Caco-2 (cell line): ENCODE measurements around the gene MGA. TPM values are rescaled to one million over a fixed set of nuclear protein-coding genes. Genes with fewer than 3 reads are reported as not detected.

Experiments
- BruUV-seq: library from RNA; stranded (reverse); fragments of 400-500 nt; replicated peaks from 2 replicates; lab custom pipeline; 2021; lab: Mats Ljungman, UMichigan
- CTCF ChIA-PET: fragments of 300-600 bp; sonication (Branson Sonifier 250); formaldehyde crosslinking; loops from one replicate; lab custom pipeline; 2022; ENCODE audit warnings: antibody characterized with exemption; lab: Charles Lee
- POLR2A ChIA-PET: fragments of 300-600 bp; sonication (Branson Sonifier 250); formaldehyde crosslinking; loops from one replicate; lab custom pipeline; 2022; ENCODE audit warnings: antibody characterized with exemption; lab: Charles Lee
- DNase-seq, 2 experiments: peaks; one replicate each; pipeline versions ENCODE4 v3.0.0 to v3.0.0-alpha.2; 2020 to 2022
- H3K27me3 ChIP-seq: replicated peaks from 2 replicates; pipeline ENCODE4 v1.6.0; 2011; ENCODE audit warnings: low read length; ENCODE audit not compliant: control insufficient read depth, insufficient read depth
- H3K36me3 ChIP-seq: 2 replicates; pipeline ENCODE4 v1.5.1; 2011; ENCODE audit warnings: low read length; ENCODE audit not compliant: control insufficient read depth, insufficient read depth
- H3K4me1 ChIP-seq: fragments of 250-450 bp; sonication (Bioruptor Pico); 2 replicates; pipeline ENCODE4 v1.5.1; 2020; ENCODE audit warnings: mild to moderate bottlenecking
- H3K4me3 ChIP-seq: 2 replicates; pipeline ENCODE4 v1.5.1; 2011; ENCODE audit warnings: low read depth, mild to moderate bottlenecking, control low read depth, low read length
- H3K9me3 ChIP-seq: fragments of 250-450 bp; sonication (Bioruptor Pico); 2 replicates; pipeline ENCODE4 v1.5.1; 2020; ENCODE audit warnings: mild to moderate bottlenecking, moderate library complexity
- H3K27ac Mint-ChIP-seq: one replicate; pipeline ENCODE4 v1.8.0; 2022; ENCODE audit warnings: mixed read lengths; ENCODE audit not compliant: unreplicated experiment
- H3K27me3 Mint-ChIP-seq: one replicate; pipeline ENCODE4 v1.8.0; 2022; ENCODE audit warnings: mixed read lengths; ENCODE audit not compliant: insufficient read depth, unreplicated experiment
- H3K36me3 Mint-ChIP-seq: one replicate; pipeline ENCODE4 v1.8.0; 2022; ENCODE audit warnings: mild to moderate bottlenecking, mixed read lengths; ENCODE audit not compliant: insufficient read depth, unreplicated experiment
- H3K4me1 Mint-ChIP-seq: one replicate; pipeline ENCODE4 v1.8.0; 2022; ENCODE audit warnings: low read depth, mixed read lengths; ENCODE audit not compliant: unreplicated experiment
- H3K4me3 Mint-ChIP-seq: one replicate; pipeline ENCODE4 v1.8.0; 2022; ENCODE audit warnings: mild to moderate bottlenecking, moderate library complexity, mixed read lengths; ENCODE audit not compliant: unreplicated experiment
- H3K9me3 Mint-ChIP-seq: one replicate; pipeline ENCODE4 v1.8.0; 2022; ENCODE audit warnings: mixed read lengths; ENCODE audit not compliant: unreplicated experiment
- CTCF ChIP-seq, 2 experiments: fragments of 200-600 bp in 1 of 2; IDR thresholded peaks; 1 replicate in 1 of 2; 2 replicates in 1 of 2; pipeline versions ENCODE4 v1.5.1 to v1.8.0; 2011 to 2022; ENCODE audit warnings: antibody characterized with exemption in 1 of 2, control low read depth in 1 of 2, inconsistent platforms in 1 of 2, low read depth in 1 of 2, low read length in 1 of 2, mild to moderate bottlenecking in 1 of 2, moderate library complexity in 1 of 2; ENCODE audit not compliant: insufficient read depth in 1 of 2, severe bottlenecking in 1 of 2, unreplicated experiment in 1 of 2
- intact Hi-C: fragments of 100-400 bp; cut with micrococcal nuclease; formaldehyde crosslinking; loops from one replicate; pipeline ENCODE4 v1.10.0; 2022; ENCODE audit not compliant: unreplicated experiment
- total RNA-seq: library from RNA; stranded (reverse); gene quantifications from 2 replicates; pipeline ENCODE4 v1.2.3, GENCODE V29; 2022

MGA gene
- total RNA-seq, 1 experiment from 2014 or later: 59.6 TPM

GRCh38 chr15:41629463-41629862 is 30.7 kb upstream of the MGA start:
- peaks cover 8% of the 10 kb centered on the region for H3K36me3 Mint-ChIP-seq
- Histone ChIP-seq H3K36me3 (no peaks in the 10 kb centered on the region), H3K4me1 (peaks cover 34% of the 10 kb centered on the region), H3K4me3 (no peak overlapping the region), H3K27me3 (no peaks in the 10 kb centered on the region), H3K9me3 (no peaks in the 10 kb centered on the region)
- H3K27ac Mint-ChIP-seq: no peak overlapping the region
- DNase-seq: no peak
- BruUV-seq: no TSS peak
- ChIA-PET POLR2A (interaction anchor here (0.6 to 0.7 kb wide), 3 partner anchors 8 to 297 kb away, joined by 3 to 6 read pairs (median 4); partner anchors contain the start of gene OIP5), CTCF (interaction anchor here (0.5 to 1.6 kb wide), 3 partner anchors 26 to 190 kb away, joined by 3 to 5 read pairs (median 5); partner anchors contain the start of gene MGA)
- intact Hi-C loops: no loop called here
- no peaks in the 10 kb centered on the region for H3K27me3 Mint-ChIP-seq
- H3K4me3 Mint-ChIP-seq: no peak overlapping the region
- H3K4me1 Mint-ChIP-seq: peaks cover 26% of the 10 kb centered on the region
- H3K9me3 Mint-ChIP-seq: no peaks in the 10 kb centered on the region
- no peak for TF ChIP-seq CTCF (IDR thresholded peaks at IDR 0.05; ENCODE audit: insufficient read depth in 1 of 2, low read depth in 1 of 2, low read length in 1 of 2, severe bottlenecking in 1 of 2, unreplicated experiment in 1 of 2)

- intact Hi-C loops: no loop called here
- no peak overlapping the region for H3K4me3 Mint-ChIP-seq
- Histone ChIP-seq H3K4me3 (no peak overlapping the region), H3K4me1 (peaks cover 37% of the 10 kb centered on the region), H3K9me3 (no peaks in the 10 kb centered on the region), H3K36me3 (no peaks in the 10 kb centered on the region), H3K27me3 (no peaks in the 10 kb centered on the region)
- DNase-seq: no peak
- H3K9me3 Mint-ChIP-seq: no peaks in the 10 kb centered on the region
- H3K4me1 Mint-ChIP-seq: peaks cover 30% of the 10 kb centered on the region
- BruUV-seq: no TSS peak
- peaks cover 9% of the 10 kb centered on the region for H3K36me3 Mint-ChIP-seq
- ChIA-PET CTCF (interaction anchor here (0.6 to 1.6 kb wide), 2 partner anchors 26 to 31 kb away, joined by 3 to 5 read pairs; partner anchors contain the start of gene MGA), POLR2A (interaction anchor here (0.6 to 1.0 kb wide), 2 partner anchors 8 kb away, joined by 3 to 11 read pairs; no protein-coding TSS in a partner anchor)
- no peak overlapping the region for H3K27ac Mint-ChIP-seq
- no peak for TF ChIP-seq CTCF (IDR thresholded peaks at IDR 0.05; ENCODE audit: insufficient read depth in 1 of 2, low read depth in 1 of 2, low read length in 1 of 2, severe bottlenecking in 1 of 2, unreplicated experiment in 1 of 2)
- H3K27me3 Mint-ChIP-seq: no peaks in the 10 kb centered on the region
Observed at GRCh38 chr15:41629883-41630282, 30.3 kb upstream of the MGA start.

GRCh38 chr15:41630616-41631217 is 29.5 kb upstream of the MGA start:
- H3K9me3 ChIP-seq: no peaks in the 10 kb centered on the region
- no peaks in the 10 kb centered on the region for H3K36me3 ChIP-seq
- Mint-ChIP-seq H3K27me3 (no peaks in the 10 kb centered on the region), H3K36me3 (peaks cover 6% of the 10 kb centered on the region), H3K4me1 (peaks cover 30% of the 10 kb centered on the region), H3K27ac (no peak overlapping the region), H3K4me3 (no peak overlapping the region), H3K9me3 (no peaks in the 10 kb centered on the region)
- ChIA-PET POLR2A (interaction anchor here (1.0 kb wide), 1 partner anchor 9 kb away, joined by 11 read pairs; no protein-coding TSS in a partner anchor), CTCF (interaction anchor here (0.7 to 1.0 kb wide), 2 partner anchors 30 to 181 kb away, joined by 3 read pairs; partner anchors contain the start of gene MGA)
- no peak for TF ChIP-seq CTCF (IDR thresholded peaks at IDR 0.05; ENCODE audit: insufficient read depth in 1 of 2, low read depth in 1 of 2, low read length in 1 of 2, severe bottlenecking in 1 of 2, unreplicated experiment in 1 of 2)
- no peak for DNase-seq
- peaks cover 37% of the 10 kb centered on the region for H3K4me1 ChIP-seq
- BruUV-seq: no TSS peak
- intact Hi-C loops: no loop called here
- no peaks in the 10 kb centered on the region for H3K27me3 ChIP-seq
- no peak overlapping the region for H3K4me3 ChIP-seq
